ENCODE results near the gene ZNF343.

- TF ChIP-seq POLR2A (IDR thresholded peaks at IDR 0.05; ENCODE audit: low read length) (no peak), REST (IDR thresholded peaks at IDR 0.05) (no peak), EP300 (IDR thresholded peaks at IDR 0.05) (no peak), POLR2AphosphoS2 (conservative IDR thresholded peaks at IDR 0.05; ENCODE audit: low read length) (no peak), CTCF (IDR thresholded peaks at IDR 0.05) (no peak), RFX5 (IDR thresholded peaks at IDR 0.05) (no peak)
Observed at GRCh38 chr20:2518096-2518495, 9.4 kb upstream of the ZNF343 start.

Measured in A549 (cell line).